ENCODE data around the gene TRPV3.

DNA sequence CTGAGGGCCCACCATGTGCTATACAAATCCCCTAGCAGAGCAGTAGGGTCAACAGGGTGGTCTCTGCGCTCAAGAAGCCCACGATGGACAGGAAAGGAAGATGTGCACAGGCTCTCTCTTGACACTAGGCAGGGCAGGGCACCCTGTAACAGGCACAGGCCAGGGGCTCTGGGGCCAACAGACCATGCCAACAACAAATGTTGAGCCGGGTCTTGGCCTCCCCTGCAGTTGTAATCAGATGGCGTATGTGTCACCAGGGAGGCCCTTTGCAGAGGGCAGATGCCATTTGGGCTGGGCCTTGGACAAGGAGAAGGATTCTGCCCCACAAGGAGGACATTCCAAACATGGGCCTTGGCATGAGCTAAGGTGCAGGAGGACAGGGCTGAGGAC is 46.3 kb upstream of the TRPV3 start:
- TF ChIP-seq POLR2A (IDR thresholded peaks at IDR 0.05; ENCODE audit: low read length) (no peak), GATA1 (IDR thresholded peaks at IDR 0.05; ENCODE audit: low read depth, low read length) (no peak)
